ENCODE measurements around the gene POLR3B.
"Not testable (repeated sequence)": the region's sequence is repeated elsewhere in the genome, so short reads cannot be mapped to it uniquely, and the experiment has no call there.

The POLR3B gene

DNA sequence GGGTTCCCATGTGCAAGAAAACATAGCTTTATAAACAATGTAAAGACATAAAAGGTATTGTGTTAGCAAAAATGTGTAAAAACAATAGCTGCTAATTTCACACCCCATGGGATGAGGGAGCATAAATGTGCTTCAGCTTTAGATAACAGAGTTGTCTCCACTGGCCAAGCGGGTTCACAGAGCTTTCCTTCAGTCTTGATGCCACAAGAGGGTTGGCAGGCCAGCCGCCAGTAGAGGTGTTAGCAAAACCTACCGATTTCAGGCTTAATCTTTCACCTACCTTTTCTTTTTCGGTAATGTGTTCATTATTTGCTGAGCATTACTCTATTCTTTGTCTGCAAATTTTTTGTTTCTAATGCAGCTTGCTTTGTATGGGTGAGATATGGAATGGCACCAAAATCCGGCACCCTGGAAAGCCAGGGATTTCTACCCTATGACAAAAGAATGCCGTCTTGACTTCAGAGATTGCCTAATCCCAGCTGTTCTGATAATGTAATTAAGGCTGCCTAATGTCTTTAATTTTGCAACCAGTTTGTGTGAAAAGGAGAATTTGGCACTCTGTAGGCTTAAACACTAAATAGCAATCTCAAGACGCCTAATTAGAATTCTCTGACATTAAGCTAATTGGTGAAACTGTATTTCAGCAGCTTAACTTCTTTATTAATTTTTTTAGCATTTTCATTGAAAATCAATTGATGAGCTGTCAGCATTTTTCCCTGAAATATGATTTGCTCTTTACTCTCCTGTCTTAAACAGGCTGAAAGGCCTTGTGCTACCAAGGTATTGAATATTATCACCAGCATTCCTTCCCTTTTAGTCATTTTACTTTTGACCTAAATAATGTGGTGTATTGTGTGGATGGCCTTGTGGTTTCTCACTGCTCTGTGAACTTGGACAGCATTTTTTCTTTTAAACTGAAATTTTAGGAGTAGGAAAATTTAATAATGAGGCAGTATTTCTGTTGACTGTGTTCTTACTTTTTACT lies 60.7 kb downstream of the POLR3B start:
- no peak for DNase-seq

- no peak for DNase-seq
Measured at GRCh38 chr12:106418970-106419369, 61.4 kb downstream of the POLR3B start.

DNA sequence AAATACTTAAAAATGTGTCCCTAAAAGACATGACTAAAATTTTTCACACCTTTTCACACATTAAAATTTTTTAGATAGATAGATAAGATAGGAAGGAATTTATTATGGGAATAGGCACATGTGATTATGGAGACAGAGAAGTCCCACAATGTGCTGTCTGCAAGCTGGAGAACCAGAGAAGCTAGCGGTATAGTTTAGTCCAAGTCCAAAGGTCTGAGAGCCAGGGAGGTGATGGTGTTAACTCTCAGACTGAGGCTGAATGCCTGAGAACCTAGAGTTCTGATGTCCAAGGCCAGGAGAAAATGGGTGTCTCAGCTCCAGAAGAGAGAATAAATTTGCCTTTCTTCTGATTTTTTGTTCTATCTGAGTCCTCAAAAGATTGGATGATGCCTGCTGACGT lies 65.7 kb downstream of the POLR3B start:
- no peak for DNase-seq

- DNase-seq: no peak
Measured at GRCh38 chr12:106425061-106425702, 67.6 kb downstream of the POLR3B start.

GRCh38 chr12:106427917-106428316 lies 70.4 kb downstream of the POLR3B start:
- DNase-seq: no peak

- no peak for DNase-seq
Measured at GRCh38 chr12:106428384-106428783, 70.8 kb downstream of the POLR3B start.

GRCh38 chr12:106429043-106429552 lies 71.5 kb downstream of the POLR3B start:
- DNase-seq: no peak

DNA sequence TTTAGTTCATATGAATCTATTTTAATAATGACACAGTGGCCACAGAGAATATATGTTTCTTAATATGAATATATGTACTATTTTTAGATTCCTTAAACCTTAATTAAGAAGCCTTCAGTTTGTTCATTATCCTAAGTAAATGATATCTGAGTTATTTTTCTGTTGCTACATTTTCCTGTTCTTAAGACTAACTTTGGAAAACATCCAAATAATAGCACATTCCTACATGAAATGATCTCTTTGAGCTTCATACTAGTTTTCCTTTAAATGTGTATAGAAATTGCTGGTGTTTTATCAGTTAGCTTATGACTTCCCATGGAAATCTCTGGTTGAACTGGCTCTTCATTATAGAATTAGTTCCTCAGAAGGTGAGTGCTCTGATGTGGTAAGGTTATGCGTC lies 72.1 kb downstream of the POLR3B start:
- DNase-seq: no peak

- DNase-seq: no peak
Measured at GRCh38 chr12:106431839-106432411, 74.4 kb downstream of the POLR3B start.

DNA sequence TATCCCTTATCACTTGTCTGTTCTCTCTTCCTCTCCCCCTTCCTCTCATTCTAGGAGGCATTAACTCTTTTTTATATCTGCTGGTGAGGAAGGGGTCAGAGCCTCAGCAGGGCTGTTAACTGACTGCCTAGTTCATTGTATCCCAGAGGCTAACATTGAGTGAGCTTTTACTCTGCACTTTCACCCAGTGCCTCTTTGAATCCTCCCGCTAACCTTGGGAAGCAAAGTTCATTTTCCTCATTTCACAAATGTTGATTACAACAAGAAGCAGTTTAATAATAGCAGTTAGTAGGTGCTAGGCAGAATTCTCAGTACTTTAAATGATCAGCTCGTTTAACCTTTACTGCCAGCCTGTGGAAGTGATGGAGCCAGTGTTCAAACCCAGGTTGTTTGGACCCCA lies 75.5 kb downstream of the POLR3B start:
- DNase-seq: no peak

DNA sequence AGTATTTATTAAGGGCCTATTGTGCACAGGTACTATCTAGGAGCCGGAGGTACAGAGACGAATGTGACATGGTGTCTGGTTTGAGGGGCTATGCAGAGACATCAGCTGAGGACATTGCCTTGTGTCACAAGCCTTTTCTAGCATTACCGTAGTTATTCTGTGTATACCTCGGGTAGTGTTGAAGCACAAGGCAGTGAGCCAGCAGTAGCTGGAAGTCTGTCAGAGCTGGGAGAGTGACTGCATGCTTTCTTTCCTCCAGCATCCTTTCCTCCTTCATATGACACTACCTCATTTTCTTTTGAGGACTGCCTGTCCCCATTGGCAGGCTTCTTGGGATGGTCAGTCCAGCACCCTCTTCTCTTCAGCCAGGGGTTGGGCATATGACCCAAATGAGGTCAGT lies 77.0 kb downstream of the POLR3B start:
- DNase-seq: no peak

- DNase-seq: no peak
Measured at GRCh38 chr12:106436164-106436563, 78.6 kb downstream of the POLR3B start.

DNA sequence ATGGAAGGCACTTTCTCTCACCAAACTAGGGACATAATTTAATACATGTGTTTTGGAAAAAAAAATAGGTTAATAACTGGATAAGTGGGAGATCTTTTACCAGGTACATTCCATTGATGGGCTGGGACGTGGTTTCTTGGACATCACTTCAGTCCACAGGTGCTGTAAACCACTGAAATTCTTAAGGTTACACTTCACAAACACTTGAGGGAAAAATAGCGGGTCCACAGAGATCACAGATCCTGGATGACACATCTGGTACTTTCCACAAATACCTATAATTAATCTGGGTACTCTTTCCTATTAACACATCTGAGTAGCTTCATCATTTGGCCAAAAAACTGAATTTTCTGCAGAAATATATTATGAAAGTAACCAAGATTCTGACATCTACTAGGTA lies 85.0 kb downstream of the POLR3B start:
- no peak for DNase-seq

- peak in 1 of 2 experiments; percentile 45 for DNase-seq
Measured at GRCh38 chr12:106445053-106445452, 87.5 kb downstream of the POLR3B start.

GRCh38 chr12:106445959-106446358 lies 88.4 kb downstream of the POLR3B start:
- peak; percentile 90 to 97 for DNase-seq

GRCh38 chr12:106446419-106447092 lies 89.0 kb downstream of the POLR3B start:
- peak; percentile 95 to 96 for DNase-seq

DNA sequence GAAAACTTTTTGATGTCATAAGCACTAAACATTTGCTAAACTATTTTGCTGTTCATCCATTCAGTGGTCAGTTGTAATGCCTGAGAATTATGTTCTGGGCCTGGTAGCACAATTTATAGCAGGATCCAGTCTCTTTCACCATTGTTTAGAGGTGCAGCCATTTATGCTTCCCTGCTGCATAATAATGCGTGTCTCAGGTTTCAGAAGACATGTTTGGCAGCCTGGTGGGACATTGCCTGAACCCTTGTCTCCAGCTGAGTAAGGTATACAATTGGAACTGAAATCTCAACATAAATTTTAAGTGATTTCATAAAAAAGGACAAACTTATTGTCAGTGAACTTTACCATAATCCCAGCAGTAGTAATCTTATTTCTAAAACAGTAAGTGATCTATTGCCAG lies 94.8 kb downstream of the POLR3B start:
- DNase-seq: peak in 1 of 2 experiments; percentile 19

GRCh38 chr12:106455111-106455510 lies 97.6 kb downstream of the POLR3B start:
- no peak for DNase-seq

GRCh38 chr12:106459124-106459523 lies 101.6 kb downstream of the POLR3B start:
- no peak for DNase-seq

DNA sequence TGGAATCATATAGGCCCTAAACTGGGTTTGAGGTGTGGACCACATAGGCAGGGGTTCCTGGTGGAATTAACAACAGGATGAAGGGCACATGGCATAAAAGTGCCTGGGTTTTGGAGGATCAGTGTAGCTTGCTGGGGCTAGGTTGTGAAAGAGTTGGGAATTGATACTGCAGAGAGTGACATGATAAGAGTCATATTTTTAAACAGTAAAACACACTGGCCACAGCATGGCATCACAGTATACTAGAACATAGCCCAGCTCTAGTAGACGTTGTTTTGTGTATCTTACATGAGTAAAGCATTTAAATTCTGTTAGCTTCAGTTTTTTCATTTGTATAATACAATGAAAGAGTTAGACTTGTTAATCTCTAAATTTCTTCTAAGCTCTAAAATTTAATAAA lies 102.0 kb downstream of the POLR3B start:
- no peak for DNase-seq

GRCh38 chr12:106461730-106462129 lies 104.2 kb downstream of the POLR3B start:
- no peak for DNase-seq

DNA sequence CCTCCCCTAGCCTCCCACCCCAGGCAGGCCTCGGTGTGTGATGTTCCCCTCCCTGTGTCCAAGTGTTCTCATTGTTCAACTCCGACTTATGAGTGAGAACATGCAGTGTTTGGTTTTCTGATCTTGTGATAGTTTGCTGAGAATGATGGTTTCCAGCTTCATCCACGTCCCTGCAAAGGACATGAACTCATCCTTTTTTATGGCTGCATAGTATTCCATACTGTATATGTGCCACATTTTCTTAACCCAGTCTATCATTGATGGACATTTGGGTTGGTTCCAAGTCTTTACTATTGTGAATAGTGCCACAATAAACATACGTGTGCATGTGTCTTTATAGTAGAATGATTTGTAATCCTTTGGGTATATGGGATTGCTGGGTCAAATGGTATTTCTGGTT lies 108.1 kb downstream of the POLR3B start:
- not testable (repeated sequence) for DNase-seq

DNA sequence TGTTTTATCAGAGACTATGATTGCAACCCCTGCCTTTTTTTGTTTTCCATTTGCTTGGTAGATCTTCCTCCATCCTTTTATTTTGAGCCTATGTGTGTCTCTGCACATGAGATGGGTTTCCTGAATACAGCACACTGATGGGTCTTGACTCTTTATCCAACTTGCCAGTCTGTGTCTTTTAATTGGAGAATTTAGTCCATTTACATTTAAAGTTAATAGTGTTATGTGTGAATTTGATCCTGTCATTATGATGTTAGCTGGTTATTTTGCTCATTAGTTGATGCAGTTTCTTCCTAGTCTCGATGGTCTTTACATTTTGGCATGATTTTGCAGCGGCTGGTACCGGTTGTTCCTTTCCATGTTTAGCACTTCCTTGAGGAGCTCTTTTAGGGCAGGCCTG lies 118.1 kb downstream of the POLR3B start:
- DNase-seq: not testable (repeated sequence)

All from NCI-H1930 (cell line).